GM18867 (cell line): ENCODE data around the gene COL15A1.
"Not testable (repeated sequence)": the region's sequence is repeated elsewhere in the genome, so short reads cannot be mapped to it uniquely, and the experiment has no call there.

Experiments
- ATAC-seq: cut with Tn5 transposase; IDR thresholded peaks from one replicate; pipeline ENCODE4 v1.9.1; 2021; ENCODE audit warnings: mild to moderate bottlenecking, moderate library complexity; ENCODE audit not compliant: unreplicated experiment

COL15A1 gene

GRCh38 chr9:99074902-99075245 is 131.2 kb downstream of the COL15A1 start:
- ATAC-seq = no peak

- ATAC-seq = no peak
Observed at GRCh38 chr9:99075246-99075912, 131.7 kb downstream of the COL15A1 start.

GRCh38 chr9:99076030-99076429 is 132.3 kb downstream of the COL15A1 start:
- ATAC-seq = no peak

GRCh38 chr9:99076483-99077171 is 132.9 kb downstream of the COL15A1 start:
- no peak for ATAC-seq

- no peak for ATAC-seq
Observed at GRCh38 chr9:99078717-99079116, 135.0 kb downstream of the COL15A1 start.

GRCh38 chr9:99079542-99079941 is 135.8 kb downstream of the COL15A1 start:
- ATAC-seq = no peak

- no peak for ATAC-seq
Observed at GRCh38 chr9:99083051-99083450, 139.3 kb downstream of the COL15A1 start.

GRCh38 chr9:99085949-99086948 is 142.5 kb downstream of the COL15A1 start:
- no peak for ATAC-seq

- no peak for ATAC-seq
Observed at GRCh38 chr9:99087462-99087861, 143.8 kb downstream of the COL15A1 start.

- ATAC-seq = no peak
Observed at GRCh38 chr9:99090336-99091130, 146.8 kb downstream of the COL15A1 start.

- no peak for ATAC-seq
Observed at GRCh38 chr9:99092643-99093491, 149.2 kb downstream of the COL15A1 start.

- no peak for ATAC-seq
Observed at GRCh38 chr9:99093492-99093791, 149.7 kb downstream of the COL15A1 start.

GRCh38 chr9:99095565-99095964 is 151.9 kb downstream of the COL15A1 start:
- no peak for ATAC-seq

GRCh38 chr9:99096409-99096808 is 152.7 kb downstream of the COL15A1 start:
- no peak for ATAC-seq

GRCh38 chr9:99099806-99100585 is 156.3 kb downstream of the COL15A1 start:
- not testable (repeated sequence) for ATAC-seq

- no peak for ATAC-seq
Observed at GRCh38 chr9:99101271-99101670, 157.6 kb downstream of the COL15A1 start.

- ATAC-seq = no peak
Observed at GRCh38 chr9:99101812-99102211, 158.1 kb downstream of the COL15A1 start.

- ATAC-seq = no peak
Observed at GRCh38 chr9:99103054-99103895, 159.6 kb downstream of the COL15A1 start.
